Measurements from ENCODE around the gene ARVCF. TPM values are rescaled to one million over a fixed set of nuclear protein-coding genes. Genes with fewer than 3 reads are reported as not detected.
"Not testable (repeated sequence)": the region's sequence is repeated elsewhere in the genome, so short reads cannot be mapped to it uniquely, and the experiment has no call there.

ARVCF gene
- total RNA-seq, 1 donor from 2014 or later: 3.1 TPM

GRCh38 chr22:19933341-19934241 lies 83.0 kb downstream of the ARVCF start:
- peak; percentile 10 for ATAC-seq

- ATAC-seq: no peak
These were observed 84.0 kb downstream of the ARVCF start for GRCh38 chr22:19932367-19933206.

GRCh38 chr22:19931514-19931913 lies 85.1 kb downstream of the ARVCF start:
- ATAC-seq: no peak

GRCh38 chr22:19930551-19931486 lies 85.8 kb downstream of the ARVCF start:
- no peak for ATAC-seq

- ATAC-seq: no peak
These were observed 86.8 kb downstream of the ARVCF start for GRCh38 chr22:19929586-19930550.

- no peak for ATAC-seq
These were observed 88.4 kb downstream of the ARVCF start for GRCh38 chr22:19928207-19928606.

GRCh38 chr22:19927696-19928095 lies 88.9 kb downstream of the ARVCF start:
- ATAC-seq: no peak

GRCh38 chr22:19926028-19926427 lies 90.6 kb downstream of the ARVCF start:
- ATAC-seq: not testable (repeated sequence)

- ATAC-seq: no peak
These were observed 92.6 kb downstream of the ARVCF start for GRCh38 chr22:19923914-19924513.

- ATAC-seq: no peak
These were observed 95.0 kb downstream of the ARVCF start for GRCh38 chr22:19921544-19922081.

Other genes with a start within 250 kb of the ARVCF start
- gene GNB1L, start 161.9 kb downstream of the ARVCF start, total RNA-seq: 3.9 TPM
- gene RTL10, start 161.9 kb downstream of the ARVCF start, total RNA-seq: 14.0 TPM
- gene COMT, start 75.1 kb downstream of the ARVCF start, total RNA-seq: 146 TPM
- 11.7 TPM for gene TXNRD2, start 75.0 kb downstream of the ARVCF start, total RNA-seq
- 10.6 TPM for gene TANGO2, start 4.3 kb upstream of the ARVCF start, total RNA-seq
- 16.2 TPM for gene DGCR8, start 63.4 kb upstream of the ARVCF start, total RNA-seq
- gene RANBP1, start 99.3 kb upstream of the ARVCF start, total RNA-seq: 141 TPM
- 31.8 TPM for gene TRMT2A, start 100.4 kb upstream of the ARVCF start, total RNA-seq
- 24.5 TPM for gene ZDHHC8, start 115.0 kb upstream of the ARVCF start, total RNA-seq
- 0.44 TPM for gene CCDC188, start 134.2 kb upstream of the ARVCF start, total RNA-seq